ENCODE measurements around the gene KRT74. TPM values are rescaled to one million over a fixed set of nuclear protein-coding genes. Genes with fewer than 3 reads are reported as not detected.

The KRT74 gene
- total RNA-seq, 2 experiments from 2014 or later: not detected

- no TSS peak for BruUV-seq (replicated peaks)
- no peak for DNase-seq (ENCODE audit: low spot score)
- Histone ChIP-seq H3K9me3 (ENCODE audit: low read length) (no peaks in the 10 kb centered on the region), H3K4me1 (ENCODE audit: insufficient read depth, low read length, poor library complexity, severe bottlenecking) (no peaks in the 10 kb centered on the region), H3K4me2 (ENCODE audit: low read length) (no peak overlapping the region), H3K79me2 (ENCODE audit: insufficient read depth, low read depth, low read length) (no peaks in the 10 kb centered on the region), H4K20me1 (ENCODE audit: insufficient read depth, low read length) (no peaks in the 10 kb centered on the region), H3K27ac (ENCODE audit: low read depth, low read length, poor library complexity, severe bottlenecking) (no peak overlapping the region), H3K4me3 (ENCODE audit: low read depth, low read length, poor library complexity, severe bottlenecking) (no peak overlapping the region), H3K36me3 (ENCODE audit: insufficient read depth, low read length) (no peaks in the 10 kb centered on the region), H3K9me2 (ENCODE audit: insufficient read depth, low read length) (no peaks in the 10 kb centered on the region), H2AFZ (ENCODE audit: low read length) (no peak overlapping the region)
- intact Hi-C loops (cut with micrococcal nuclease; ENCODE audit: unreplicated experiment): no loop called here
- CTCF ChIA-PET (ENCODE audit: unreplicated experiment): no interaction called here
- TF ChIP-seq, protein P1, sequence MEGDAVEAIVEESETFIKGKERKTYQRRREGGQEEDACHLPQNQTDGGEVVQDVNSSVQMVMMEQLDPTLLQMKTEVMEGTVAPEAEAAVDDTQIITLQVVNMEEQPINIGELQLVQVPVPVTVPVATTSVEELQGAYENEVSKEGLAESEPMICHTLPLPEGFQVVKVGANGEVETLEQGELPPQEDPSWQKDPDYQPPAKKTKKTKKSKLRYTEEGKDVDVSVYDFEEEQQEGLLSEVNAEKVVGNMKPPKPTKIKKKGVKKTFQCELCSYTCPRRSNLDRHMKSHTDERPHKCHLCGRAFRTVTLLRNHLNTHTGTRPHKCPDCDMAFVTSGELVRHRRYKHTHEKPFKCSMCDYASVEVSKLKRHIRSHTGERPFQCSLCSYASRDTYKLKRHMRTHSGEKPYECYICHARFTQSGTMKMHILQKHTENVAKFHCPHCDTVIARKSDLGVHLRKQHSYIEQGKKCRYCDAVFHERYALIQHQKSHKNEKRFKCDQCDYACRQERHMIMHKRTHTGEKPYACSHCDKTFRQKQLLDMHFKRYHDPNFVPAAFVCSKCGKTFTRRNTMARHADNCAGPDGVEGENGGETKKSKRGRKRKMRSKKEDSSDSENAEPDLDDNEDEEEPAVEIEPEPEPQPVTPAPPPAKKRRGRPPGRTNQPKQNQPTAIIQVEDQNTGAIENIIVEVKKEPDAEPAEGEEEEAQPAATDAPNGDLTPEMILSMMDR (conservative IDR thresholded peaks at IDR 0.05; ENCODE audit: low read length): no peak
- no peak for TF ChIP-seq EZH2phosphoT487 (IDR thresholded peaks at IDR 0.05; ENCODE audit: borderline replicate concordance, low read depth, low read length)
- POLR2A ChIA-PET: no interaction called here
Measured at GRCh38 chr12:52518574-52519386, 54.9 kb downstream of the KRT74 start.

- TF ChIP-seq, protein P1 (conservative IDR thresholded peaks at IDR 0.05; ENCODE audit: low read length): no peak
- no peak for TF ChIP-seq EZH2phosphoT487 (IDR thresholded peaks at IDR 0.05; ENCODE audit: borderline replicate concordance, low read depth, low read length)
- Histone ChIP-seq H3K9me3 (ENCODE audit: low read length) (no peaks in the 10 kb centered on the region), H3K4me1 (ENCODE audit: insufficient read depth, low read length, poor library complexity, severe bottlenecking) (no peaks in the 10 kb centered on the region), H3K4me2 (ENCODE audit: low read length) (no peak overlapping the region), H3K4me3 (ENCODE audit: low read depth, low read length, poor library complexity, severe bottlenecking) (no peak overlapping the region), H3K27ac (ENCODE audit: low read depth, low read length, poor library complexity, severe bottlenecking) (no peak overlapping the region), H2AFZ (ENCODE audit: low read length) (no peak overlapping the region), H3K79me2 (ENCODE audit: insufficient read depth, low read depth, low read length) (no peaks in the 10 kb centered on the region), H4K20me1 (ENCODE audit: insufficient read depth, low read length) (no peaks in the 10 kb centered on the region), H3K36me3 (ENCODE audit: insufficient read depth, low read length) (no peaks in the 10 kb centered on the region), H3K9me2 (ENCODE audit: insufficient read depth, low read length) (no peaks in the 10 kb centered on the region)
- BruUV-seq (replicated peaks): no TSS peak
- ChIA-PET POLR2A (no interaction called here), CTCF (ENCODE audit: unreplicated experiment) (no interaction called here)
- DNase-seq (ENCODE audit: low spot score): no peak
- intact Hi-C loops (cut with micrococcal nuclease; ENCODE audit: unreplicated experiment): no loop called here
Measured at GRCh38 chr12:52517888-52518287, 55.8 kb downstream of the KRT74 start.
